Keratinocyte (primary cell): Measurements from ENCODE around the gene SHCBP1L. TPM values are rescaled to one million over a fixed set of nuclear protein-coding genes. Genes with fewer than 3 reads are reported as not detected.

Experiments used
- DNase-seq: peaks from one replicate; pipeline ENCODE4 v3.0.0-alpha.2; 2011; ENCODE audit warnings: low read depth, missing footprints, low spot score
- FAIRE-seq: peaks from 2 replicates; lab custom pipeline; 2011; peaks lifted over from hg19 to GRCh38; lab: Jason Lieb, UNC
- H2AFZ ChIP-seq: 2 replicates; pipeline ENCODE4 v1.6.0; 2012; ENCODE audit warnings: low read length, control low read depth, inconsistent platforms; ENCODE audit not compliant: control insufficient read depth
- H3K27ac ChIP-seq: 2 replicates; pipeline ENCODE4 v1.5.1; 2011; ENCODE audit warnings: low read length; ENCODE audit not compliant: control insufficient read depth, insufficient read depth
- H3K27me3 ChIP-seq: 3 replicates; pipeline ENCODE4 v1.6.0; 2011; ENCODE audit warnings: low read length; ENCODE audit not compliant: control insufficient read depth, insufficient read depth; ENCODE audit errors: extremely low read depth
- H3K36me3 ChIP-seq, 2 experiments: 2 replicates in 1 of 2; 3 replicates in 1 of 2; pipeline ENCODE4 v1.5.1; 2011; ENCODE audit warnings: low read length in 2 of 2, mild to moderate bottlenecking in 1 of 2; ENCODE audit not compliant: control insufficient read depth in 2 of 2, insufficient read depth in 2 of 2; ENCODE audit errors: extremely low read depth in 1 of 2
- H3K4me1 ChIP-seq: 3 replicates; pipeline ENCODE4 v1.5.1; 2011; ENCODE audit warnings: low read length; ENCODE audit not compliant: control insufficient read depth, insufficient read depth; ENCODE audit errors: extremely low read depth
- H3K4me2 ChIP-seq: 3 replicates; pipeline ENCODE4 v1.6.0; 2011; ENCODE audit warnings: low read depth, low read length; ENCODE audit not compliant: control insufficient read depth, insufficient read depth; ENCODE audit errors: extremely low read depth
- H3K4me3 ChIP-seq, 3 experiments: fragments of 200-600 bp in 1 of 3; sonication (generic) in 1 of 3; 2 replicates in 2 of 3; 3 replicates in 1 of 3; pipeline ENCODE4 v1.5.1; 2011 to 2016; ENCODE audit warnings: low read length in 3 of 3, mild to moderate bottlenecking in 3 of 3, control low read depth in 2 of 3, inconsistent platforms in 1 of 3, low read depth in 1 of 3, mixed read lengths in 1 of 3, mixed run types in 1 of 3, moderate library complexity in 1 of 3; ENCODE audit not compliant: control insufficient read depth in 2 of 3, insufficient read depth in 2 of 3; ENCODE audit errors: extremely low read depth in 1 of 3
- H3K79me2 ChIP-seq: 2 replicates; pipeline ENCODE4 v1.6.0; 2012; ENCODE audit warnings: low read length; ENCODE audit not compliant: control insufficient read depth, insufficient read depth
- H3K9ac ChIP-seq: 3 replicates; pipeline ENCODE4 v1.6.0; 2011; ENCODE audit warnings: low read length; ENCODE audit not compliant: control insufficient read depth, insufficient read depth; ENCODE audit errors: extremely low read depth
- H3K9me1 ChIP-seq: 3 replicates; pipeline ENCODE4 v1.6.0; 2011; ENCODE audit warnings: low read length; ENCODE audit not compliant: control insufficient read depth, insufficient read depth; ENCODE audit errors: extremely low read depth
- H3K9me3 ChIP-seq: 2 replicates; pipeline ENCODE4 v1.5.1; 2012; ENCODE audit warnings: low read depth, low read length; ENCODE audit not compliant: control insufficient read depth
- H4K20me1 ChIP-seq: 3 replicates; pipeline ENCODE4 v1.6.0; 2011; ENCODE audit warnings: low read length; ENCODE audit not compliant: control insufficient read depth, insufficient read depth; ENCODE audit errors: extremely low read depth
- CTCF ChIP-seq, 3 experiments: IDR thresholded peaks in 1 of 3; conservative IDR thresholded peaks in 1 of 3; optimal IDR thresholded peaks in 1 of 3; 2 replicates in 2 of 3; 3 replicates in 1 of 3; pipeline versions ENCODE3 to v1.5.1; 2011; ENCODE audit warnings: low read length in 3 of 3, mild to moderate bottlenecking in 3 of 3, moderate library complexity in 2 of 3, control low read depth in 1 of 3, inconsistent platforms in 1 of 3; ENCODE audit not compliant: insufficient read depth in 2 of 3; ENCODE audit errors: extremely low read depth in 1 of 3
- EZH2 ChIP-seq: IDR thresholded peaks from one replicate; pipeline ENCODE4 v1.6.1; 2012; ENCODE audit warnings: inconsistent platforms, mild to moderate bottlenecking, low read length, moderate library complexity
- dilution Hi-C: fragments of 300-500 bp; cut with MboI; formaldehyde crosslinking; loops from one replicate; pipeline ENCODE4 v1.7.0; 2020; ENCODE audit warnings: low sequenced_read_pairs; ENCODE audit not compliant: extremely low pct_ligation_motif_present
- polyA plus RNA-seq, 5 experiments: library from polyadenylated mRNA; depleted of rRNA in 3 of 5; stranded (reverse) in 3 of 5; stranded (forward) in 1 of 5; unstranded in 1 of 5; fragments of >200 nt; gene quantifications; 1 replicate in 1 of 5; 2 replicates in 3 of 5; 3 replicates in 1 of 5; pipeline versions ENCODE4 v1.2.1 to v1.2.3, GENCODE V29; 2011 to 2012; ENCODE audit warnings: missing spikeins in 2 of 5, low read depth in 1 of 5, low replicate concordance in 1 of 5

Gene SHCBP1L
- polyA plus RNA-seq, 1 donor (not counting 4 experiments of a cell fraction or from before 2014, with no cell fraction given): not detected

- no peak overlapping the region for H3K9ac ChIP-seq
- no peaks in the 10 kb centered on the region for H3K9me3 ChIP-seq
- no peak overlapping the region for H3K4me3 ChIP-seq
- H3K9me1 ChIP-seq: peaks cover 2% of the 10 kb centered on the region
- no peak overlapping the region for H2AFZ ChIP-seq
- no peaks in the 10 kb centered on the region for H3K79me2 ChIP-seq
- TF ChIP-seq EZH2 (no peak), CTCF (optimal IDR thresholded peaks at IDR 0.05 in 1 of 3, IDR thresholded peaks at IDR 0.05 in 1 of 3, conservative IDR thresholded peaks at IDR 0.05 in 1 of 3; ENCODE audit: extremely low read depth in 1 of 3, insufficient read depth in 2 of 3, low read length in 3 of 3) (no peak)
- dilution Hi-C loops: no loop called here
- H3K27ac ChIP-seq: no peak overlapping the region
- H3K4me1 ChIP-seq: peaks cover 27% of the 10 kb centered on the region
- FAIRE-seq (no peak), DNase-seq (no peak)
- no peak overlapping the region for H3K4me2 ChIP-seq
- no peaks in the 10 kb centered on the region for H3K27me3 ChIP-seq
- no peaks in the 10 kb centered on the region for H3K36me3 ChIP-seq
- H4K20me1 ChIP-seq: no peaks in the 10 kb centered on the region
These were observed 12.1 kb upstream of the SHCBP1L start for GRCh38 chr1:182965096-182965495.

- Histone ChIP-seq H3K27ac (peak overlapping the region; percentile 74), H3K36me3 (no peaks in the 10 kb centered on the region), H3K9me1 (no peaks in the 10 kb centered on the region), H3K27me3 (no peaks in the 10 kb centered on the region), H3K9me3 (no peaks in the 10 kb centered on the region), H3K79me2 (no peaks in the 10 kb centered on the region), H4K20me1 (no peaks in the 10 kb centered on the region), H3K4me1 (peaks cover 8% of the 10 kb centered on the region), H3K4me2 (peak overlapping the region; percentile 53), H3K4me3 (peak overlapping the region in 1 of 3 experiments; percentile 0), H2AFZ (peak overlapping the region; percentile 46), H3K9ac (peak overlapping the region; percentile 33)
- TF ChIP-seq CTCF (optimal IDR thresholded peaks at IDR 0.05 in 1 of 3, IDR thresholded peaks at IDR 0.05 in 1 of 3, conservative IDR thresholded peaks at IDR 0.05 in 1 of 3; ENCODE audit: extremely low read depth in 1 of 3, insufficient read depth in 2 of 3, low read length in 3 of 3): peak; percentile 69 to 91 (median 85)
- TF ChIP-seq EZH2: no peak
- DNase-seq (peak; percentile 70), FAIRE-seq (peak; percentile 91)
- dilution Hi-C loops: no loop called here
These were observed 9.7 kb upstream of the SHCBP1L start for GRCh38 chr1:182962554-182963115.
